Smooth muscle cell (in vitro differentiated cells): ENCODE data around the gene RALGPS1. TPM values are rescaled to one million over a fixed set of nuclear protein-coding genes. Genes with fewer than 3 reads are reported as not detected.

Experiments used
- DNase-seq: peaks from one replicate; lab custom pipeline; 2025; ENCODE audit not compliant: unreplicated experiment; lab: John Stamatoyannopoulos, UW
- H2AFZ ChIP-seq: fragments of 200-600 bp; sonication (generic); 2 replicates; pipeline ENCODE4 v1.6.0; 2016; ENCODE audit warnings: antibody characterized with exemption, low read depth, mild to moderate bottlenecking
- H3F3A ChIP-seq: fragments of 200-600 bp; sonication (generic); 2 replicates; pipeline ENCODE4 v1.6.0; 2017; ENCODE audit warnings: antibody characterized with exemption, low read depth
- H3K27ac ChIP-seq: fragments of 200-600 bp; sonication (generic); 2 replicates; pipeline ENCODE4 v1.5.1; 2016; ENCODE audit warnings: low read depth, mild to moderate bottlenecking
- H3K27me3 ChIP-seq: fragments of 200-600 bp; sonication (generic); 2 replicates; pipeline ENCODE4 v1.6.1; 2016; ENCODE audit warnings: low read depth, mild to moderate bottlenecking
- H3K36me3 ChIP-seq: fragments of 200-600 bp; sonication (generic); 2 replicates; pipeline ENCODE4 v1.5.1; 2016; ENCODE audit warnings: low read depth
- H3K4me1 ChIP-seq: fragments of 200-600 bp; sonication (generic); 2 replicates; pipeline ENCODE4 v1.5.1; 2016; ENCODE audit warnings: low read depth
- H3K4me2 ChIP-seq: fragments of 200-600 bp; sonication (generic); 2 replicates; pipeline ENCODE4 v1.6.0; 2016; ENCODE audit warnings: mild to moderate bottlenecking
- H3K4me3 ChIP-seq: fragments of 200-600 bp; sonication (generic); 2 replicates; pipeline ENCODE4 v1.5.1; 2016; ENCODE audit warnings: mild to moderate bottlenecking
- H3K79me2 ChIP-seq: fragments of 200-600 bp; sonication (generic); 2 replicates; pipeline ENCODE4 v1.6.0; 2016; ENCODE audit warnings: low read depth, mild to moderate bottlenecking
- H3K9ac ChIP-seq: fragments of 200-600 bp; sonication (generic); 2 replicates; pipeline ENCODE4 v1.6.0; 2016; ENCODE audit warnings: low read depth
- H3K9me3 ChIP-seq: fragments of 200-600 bp; sonication (generic); replicated peaks from 2 replicates; pipeline ENCODE4 v1.5.1; 2016; ENCODE audit warnings: low read depth
- H4K20me1 ChIP-seq: fragments of 200-600 bp; sonication (generic); 2 replicates; pipeline ENCODE4 v1.6.0; 2016; ENCODE audit warnings: low read depth
- CTCF ChIP-seq: fragments of 200-600 bp; sonication (generic); IDR thresholded peaks from 2 replicates; pipeline ENCODE4 v1.5.1; 2017; ENCODE audit warnings: borderline replicate concordance, mild to moderate bottlenecking, antibody characterized with exemption; ENCODE audit not compliant: insufficient read depth, poor library complexity, severe bottlenecking
- whole genome bisulfite sequencing: methylation state at CpG from one replicate; pipeline ENCODE4 v1.1.7; 2016; ENCODE audit warnings: low lambda C conversion rate; 5-methylcytosine and 5-hydroxymethylcytosine counted together
- polyA plus RNA-seq: library from polyadenylated mRNA; unstranded; fragments of >200 nt; fragmentation: Nextera tagmentation; extraction: Ambion mirVana; gene quantifications from 2 replicates; pipeline ENCODE4 v1.2.1, GENCODE V29; 2016
- total RNA-seq: library from RNA; depleted of rRNA; stranded (reverse); fragments of >200 nt; gene quantifications from 2 replicates; pipeline ENCODE4 v1.2.3, GENCODE V29; 2014

RALGPS1 gene
- total and polyA plus RNA-seq, 2 experiments from 2014 or later: 2.1 to 4.0 TPM

GRCh38 chr9:127153501-127153900, 238.9 kb downstream of the RALGPS1 start:
- Histone ChIP-seq H3K79me2 (no peaks in the 10 kb centered on the region), H3K4me1 (peaks cover 2% of the 10 kb centered on the region), H3K27me3 (no peaks in the 10 kb centered on the region), H3K9me3 (no peaks in the 10 kb centered on the region), H3F3A (no peaks in the 10 kb centered on the region), H3K36me3 (no peaks in the 10 kb centered on the region), H3K9ac (no peak overlapping the region), H3K4me2 (no peak overlapping the region), H3K4me3 (no peak overlapping the region), H2AFZ (no peak overlapping the region), H3K27ac (no peak overlapping the region), H4K20me1 (no peaks in the 10 kb centered on the region)
- no peak for DNase-seq
- no peak for TF ChIP-seq CTCF
- 90% methylated on average over 4 of the region's 4 CpGs for WGBS

- Histone ChIP-seq H3K36me3 (no peaks in the 10 kb centered on the region), H3K9ac (no peak overlapping the region), H3K9me3 (no peaks in the 10 kb centered on the region), H3K4me3 (no peak overlapping the region), H3F3A (no peaks in the 10 kb centered on the region), H3K4me1 (peaks cover 7% of the 10 kb centered on the region), H2AFZ (no peak overlapping the region), H3K79me2 (no peaks in the 10 kb centered on the region), H4K20me1 (no peaks in the 10 kb centered on the region), H3K27ac (no peak overlapping the region), H3K27me3 (no peaks in the 10 kb centered on the region), H3K4me2 (no peak overlapping the region)
- no peak for TF ChIP-seq CTCF
- DNase-seq: no peak
- WGBS: 99% methylated on average over 5 of the region's 5 CpGs
These were observed 239.4 kb downstream of the RALGPS1 start for GRCh38 chr9:127154003-127154389.

GRCh38 chr9:127154390-127155191, 240.0 kb downstream of the RALGPS1 start:
- Histone ChIP-seq H3K27ac (no peak overlapping the region), H3K36me3 (no peaks in the 10 kb centered on the region), H3K79me2 (no peaks in the 10 kb centered on the region), H3K9ac (no peak overlapping the region), H3K4me2 (no peak overlapping the region), H4K20me1 (no peaks in the 10 kb centered on the region), H3K9me3 (no peaks in the 10 kb centered on the region), H3K4me3 (no peak overlapping the region), H3K27me3 (no peaks in the 10 kb centered on the region), H3F3A (no peaks in the 10 kb centered on the region), H3K4me1 (peaks cover 9% of the 10 kb centered on the region), H2AFZ (no peak overlapping the region)
- 83% methylated on average over 13 of the region's 13 CpGs for WGBS
- no peak for TF ChIP-seq CTCF
- no peak for DNase-seq
